SK-N-SH (cell line): Measurements from ENCODE around the gene IL12RB1. TPM values are rescaled to one million over a fixed set of nuclear protein-coding genes. Genes with fewer than 3 reads are reported as not detected.
A peak's percentile ranks its signal among the peaks of the same experiment; 100 is the strongest.

Source experiments
- CTCF ChIA-PET: fragments of 300-600, 350-600 bp; formaldehyde crosslinking; extraction: SDS; loops from one replicate; lab custom pipeline; 2021; lab: Yijun Ruan, JAX
- POLR2A ChIA-PET: fragments of 350-600 bp; sonication (Branson Sonifier 250); formaldehyde crosslinking; extraction: SDS; loops from one replicate; lab custom pipeline; 2020; ENCODE audit warnings: antibody characterized with exemption, inconsistent platforms; lab: Yijun Ruan, JAX
- DNase-seq: peaks from one replicate; pipeline ENCODE4 v3.0.0; 2012
- H2AFZ ChIP-seq: fragments of 200-600 bp; sonication (generic); 2 replicates; pipeline ENCODE4 v1.8.1; 2016; ENCODE audit warnings: antibody characterized with exemption, mild to moderate bottlenecking, low read depth
- H3F3A ChIP-seq: fragments of 200-600 bp; sonication (generic); replicated peaks from 2 replicates; pipeline ENCODE3; 2016; ENCODE audit warnings: antibody characterized with exemption, mild to moderate bottlenecking; ENCODE audit not compliant: insufficient read depth
- H3K27ac ChIP-seq, 2 experiments: fragments of 200-500 bp in 1 of 2; fragments of 200-600 bp in 1 of 2; sonication (Bioruptor generic) in 1 of 2; sonication (generic), shearing (Covaris generic) in 1 of 2; 2 replicates each; pipeline versions ENCODE4 v1.5.1 to v1.6.1; 2014 to 2016; ENCODE audit warnings: low read depth in 2 of 2, inconsistent platforms in 1 of 2, low read length in 1 of 2, mild to moderate bottlenecking in 1 of 2, mixed read lengths in 1 of 2
- H3K27me3 ChIP-seq: fragments of 200-600 bp; sonication (generic), shearing (Covaris generic); 2 replicates; pipeline ENCODE4 v1.6.1; 2016; ENCODE audit warnings: mixed run types; ENCODE audit not compliant: insufficient read depth
- H3K36me3 ChIP-seq, 2 experiments: fragments of 200-500 bp in 1 of 2; fragments of 200-600 bp in 1 of 2; sonication (Bioruptor generic) in 1 of 2; sonication (generic) in 1 of 2; replicated peaks in 1 of 2; 2 replicates each; pipeline versions ENCODE3 to v1.5.1; 2014 to 2016; ENCODE audit warnings: low read length in 1 of 2, mild to moderate bottlenecking in 1 of 2; ENCODE audit not compliant: insufficient read depth in 2 of 2, control insufficient read depth in 1 of 2
- H3K4me1 ChIP-seq, 2 experiments: fragments of 200-500 bp in 1 of 2; fragments of 200-600 bp in 1 of 2; sonication (Bioruptor generic) in 1 of 2; sonication (generic), shearing (Covaris generic) in 1 of 2; 2 replicates each; pipeline versions ENCODE4 v1.5.1 to v1.6.1; 2014 to 2016; ENCODE audit warnings: low read depth in 1 of 2, low read length in 1 of 2, mixed run types in 1 of 2; ENCODE audit not compliant: insufficient read depth in 2 of 2, control insufficient read depth in 1 of 2
- H3K4me2 ChIP-seq: fragments of 200-600 bp; sonication (generic), shearing (Covaris generic); 2 replicates; pipeline ENCODE4 v1.6.1; 2017; ENCODE audit warnings: mixed run types
- H3K4me3 ChIP-seq, 2 experiments: fragments of 200-500 bp in 1 of 2; fragments of 200-600 bp in 1 of 2; sonication (Bioruptor generic) in 1 of 2; sonication (generic), shearing (Covaris generic) in 1 of 2; 2 replicates each; pipeline versions ENCODE4 v1.5.1 to v1.8.1; 2014 to 2016; ENCODE audit warnings: low read depth in 2 of 2, inconsistent platforms in 1 of 2, low read length in 1 of 2, mild to moderate bottlenecking in 1 of 2, mixed read lengths in 1 of 2, moderate library complexity in 1 of 2
- H3K79me2 ChIP-seq: fragments of 200-600 bp; sonication (generic); 2 replicates; pipeline ENCODE4 v1.8.1; 2017; ENCODE audit warnings: mild to moderate bottlenecking; ENCODE audit not compliant: insufficient read depth
- H3K9ac ChIP-seq: fragments of 200-600 bp; sonication (generic); 2 replicates; pipeline ENCODE4 v1.6.1; 2017; ENCODE audit warnings: mixed run types
- H3K9me2 ChIP-seq: fragments of 200-600 bp; sonication (generic); 2 replicates; pipeline ENCODE4 v1.6.1; 2017; ENCODE audit warnings: mixed run types
- H3K9me3 ChIP-seq: fragments of 200-600 bp; sonication (generic); 2 replicates; pipeline ENCODE4 v1.6.1; 2017; ENCODE audit warnings: mixed run types, mild to moderate bottlenecking, moderate library complexity
- H4K20me1 ChIP-seq: fragments of 200-600 bp; sonication (generic); 2 replicates; pipeline ENCODE4 v1.6.1; 2017; ENCODE audit warnings: mild to moderate bottlenecking, mixed run types; ENCODE audit not compliant: insufficient read depth
- CHD2 ChIP-seq: fragments of 150-350 bp; IDR thresholded peaks from 2 replicates; pipeline ENCODE4 v1.6.1; 2018; ENCODE audit warnings: low read length; ENCODE audit not compliant: partially characterized antibody
- CTCF ChIP-seq: fragments of 200-600 bp; sonication (generic); IDR thresholded peaks from 2 replicates; pipeline ENCODE4 v1.6.1; 2017; ENCODE audit warnings: antibody characterized with exemption, mild to moderate bottlenecking, moderate library complexity
- EP300 ChIP-seq, 2 experiments: IDR thresholded peaks; 2 replicates each; pipeline versions ENCODE4 v1.4.0 to v1.6.1; 2012; ENCODE audit warnings: borderline replicate concordance in 1 of 2, low read depth in 1 of 2, low read length in 1 of 2
- FOSL2 ChIP-seq: IDR thresholded peaks from 2 replicates; pipeline ENCODE4 v1.4.0; 2012; ENCODE audit warnings: low read depth, mild to moderate bottlenecking, moderate library complexity, borderline replicate concordance
- MEF2A ChIP-seq: IDR thresholded peaks from 2 replicates; pipeline ENCODE4 v1.4.0; 2012; ENCODE audit warnings: low read depth, borderline replicate concordance
- NFIC ChIP-seq: IDR thresholded peaks from 2 replicates; pipeline ENCODE4 v1.4.0; 2012; ENCODE audit warnings: borderline replicate concordance
- NRF1 ChIP-seq: IDR thresholded peaks from 2 replicates; pipeline ENCODE4 v1.6.1; 2012; ENCODE audit warnings: low read depth, mild to moderate bottlenecking, low read length
- RCOR1 ChIP-seq: fragments of 150-350 bp; IDR thresholded peaks from 2 replicates; pipeline ENCODE4 v1.6.1; 2017; ENCODE audit warnings: antibody characterized with exemption, low read length
- RFX5 ChIP-seq: IDR thresholded peaks from 2 replicates; pipeline ENCODE4 v1.6.1; 2012; ENCODE audit warnings: mild to moderate bottlenecking, improper control_type of control experiment, low read length
- RXRA ChIP-seq: IDR thresholded peaks from 2 replicates; pipeline ENCODE4 v1.4.0; 2012; ENCODE audit warnings: low read depth, mild to moderate bottlenecking, borderline replicate concordance
- SIN3A ChIP-seq: IDR thresholded peaks from 2 replicates; pipeline ENCODE4 v1.6.1; 2012; ENCODE audit warnings: low read depth, mild to moderate bottlenecking, low read length, moderate library complexity, borderline replicate concordance
- SMC3 ChIP-seq: IDR thresholded peaks from 2 replicates; pipeline ENCODE4 v1.6.1; 2012; ENCODE audit warnings: low read depth, low read length, improper control_type of control experiment
- TAF1 ChIP-seq: IDR thresholded peaks from 2 replicates; pipeline ENCODE4 v1.6.1; 2012; ENCODE audit warnings: low read depth, mild to moderate bottlenecking, low read length, moderate library complexity, borderline replicate concordance
- TEAD4 ChIP-seq: IDR thresholded peaks from 2 replicates; pipeline ENCODE4 v1.4.0; 2012; ENCODE audit warnings: mild to moderate bottlenecking, borderline replicate concordance; ENCODE audit not compliant: insufficient read depth
- USF2 ChIP-seq: fragments of 150-350 bp; IDR thresholded peaks from 2 replicates; pipeline ENCODE4 v1.6.1; 2017; ENCODE audit warnings: antibody characterized with exemption, low read length, low read depth, borderline replicate concordance
- YY1 ChIP-seq: IDR thresholded peaks from 2 replicates; pipeline ENCODE4 v1.4.0; 2012; ENCODE audit warnings: low read depth, mild to moderate bottlenecking
- WGBS: methylation state at CpG from one replicate; pipeline ENCODE4 v1.1.6; 2017; ENCODE audit warnings: low lambda C conversion rate; 5-methylcytosine and 5-hydroxymethylcytosine counted together
- polyA plus RNA-seq, 3 experiments: library from polyadenylated mRNA; depleted of rRNA; stranded (reverse); fragments of >200 nt; gene quantifications; 2 replicates each; pipeline ENCODE4 v1.2.3, GENCODE V29; 2012
- TF ChIP-seq, protein P1 (sequence below): IDR thresholded peaks from 2 replicates; pipeline ENCODE4 v1.4.0; 2012; ENCODE audit warnings: low read depth

The IL12RB1 gene
- polyA plus RNA-seq, 1 of the 3 experiments (the other 2 are of a cell fraction): 0.02 TPM

GRCh38 chr19:18009412-18010066, 77.2 kb downstream of the IL12RB1 start:
- Histone ChIP-seq H3K27me3 (no peaks in the 10 kb centered on the region), H3K4me2 (0 out of 2 replicates have a peak overlapping the region, but pooled peaks have one; percentile 99), H3K36me3 (peaks cover 5 to 15% of the 10 kb centered on the region in 2 experiments), H3K9me2 (no peaks in the 10 kb centered on the region), H3K4me1 (peaks cover 6 to 13% of the 10 kb centered on the region in 2 experiments; a peak in 2 of 4 replicates), H3K4me3 (no peak overlapping the region)
- DNase-seq: no peak
- ChIA-PET POLR2A (interaction anchor here (0.9 kb wide), 1 partner anchor 150 kb away, joined by 3 read pairs; the partner anchor contains the start of gene RPL18A), CTCF (interaction anchor here (1.4 to 5.6 kb wide), 2 partner anchors 20 to 49 kb away, joined by 4 to 118 read pairs; no protein-coding TSS in a partner anchor)
- no peak for TF ChIP-seq CTCF
- no peak for TF ChIP-seq CHD2
- TF ChIP-seq RCOR1: no peak
- no peak for TF ChIP-seq YY1
- no peak for TF ChIP-seq MEF2A
- TF ChIP-seq NRF1: no peak
- no peak for TF ChIP-seq EP300 (IDR thresholded peaks at IDR 0.05; ENCODE audit: borderline replicate concordance in 1 of 2, low read depth in 1 of 2, low read length in 1 of 2)
- no peak for TF ChIP-seq RFX5
- TF ChIP-seq NFIC: no peak
- TF ChIP-seq, protein P1, sequence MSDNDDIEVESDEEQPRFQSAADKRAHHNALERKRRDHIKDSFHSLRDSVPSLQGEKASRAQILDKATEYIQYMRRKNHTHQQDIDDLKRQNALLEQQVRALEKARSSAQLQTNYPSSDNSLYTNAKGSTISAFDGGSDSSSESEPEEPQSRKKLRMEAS: no peak
- TF ChIP-seq FOSL2: no peak
- no peak for TF ChIP-seq USF2
- no peak for TF ChIP-seq RXRA
- no peak for TF ChIP-seq TEAD4
- TF ChIP-seq SMC3: no peak
- no peak for TF ChIP-seq TAF1
- no peak for TF ChIP-seq SIN3A
- TF ChIP-seq, all 33 proteins: peak for 0
- Histone ChIP-seq H3K9ac (no peak overlapping the region), H3K27ac (no peak overlapping the region), H3K79me2 (no peaks in the 10 kb centered on the region), H3F3A (peaks cover 8% of the 10 kb centered on the region), H2AFZ (no peak overlapping the region), H4K20me1 (no peaks in the 10 kb centered on the region), H3K9me3 (no peaks in the 10 kb centered on the region)
- WGBS: 74% methylated on average over 10 of the region's 37 CpGs

Other genes with a start within 250 kb of the IL12RB1 start
- gene JAK3, start 239.0 kb downstream of the IL12RB1 start, polyA plus RNA-seq (2012; rRNA removed): 1.3 and 2.0 TPM in 2 replicates
- 2,138 and 2,695 TPM in 2 replicates for gene RPL18A, start 227.0 kb downstream of the IL12RB1 start, polyA plus RNA-seq (2012; rRNA removed)
- gene SLC5A5, start 215.0 kb downstream of the IL12RB1 start, polyA plus RNA-seq (2012; rRNA removed): 0.02 TPM in 2 replicates
- 157 and 231 TPM in 2 replicates for gene CCDC124, start 153.9 kb downstream of the IL12RB1 start, polyA plus RNA-seq (2012; rRNA removed)
- gene KCNN1, start 119.8 kb downstream of the IL12RB1 start, polyA plus RNA-seq (2012; rRNA removed): 2.7 and 3.6 TPM in 2 replicates
- gene ARRDC2, start 78.8 kb downstream of the IL12RB1 start, polyA plus RNA-seq (2012; rRNA removed): 5.5 and 6.3 TPM in 2 replicates
- gene MAST3, start 10.8 kb upstream of the IL12RB1 start, polyA plus RNA-seq (2012; rRNA removed): 3.1 and 4.5 TPM in 2 replicates
- gene PIK3R2, start 66.2 kb upstream of the IL12RB1 start, polyA plus RNA-seq (2012; rRNA removed): 27.5 and 36.6 TPM in 2 replicates
- 10.7 and 11.6 TPM in 2 replicates for gene IFI30, start 86.9 kb upstream of the IL12RB1 start, polyA plus RNA-seq (2012; rRNA removed)
- gene MPV17L2, start 106.3 kb upstream of the IL12RB1 start, polyA plus RNA-seq (2012; rRNA removed): 17.5 and 20.6 TPM in 2 replicates
- 9.1 and 9.7 TPM in 2 replicates for gene RAB3A, start 117.1 kb upstream of the IL12RB1 start, polyA plus RNA-seq (2012; rRNA removed)
- 0.36 and 1.0 TPM in 2 replicates for gene PDE4C, start 139.5 kb upstream of the IL12RB1 start, polyA plus RNA-seq (2012; rRNA removed)
- gene IQCN, start 187.5 kb upstream of the IL12RB1 start, polyA plus RNA-seq (2012; rRNA removed): 1.9 and 2.5 TPM in 2 replicates
- 92.5 and 115 TPM in 2 replicates for gene JUND, start 194.7 kb upstream of the IL12RB1 start, polyA plus RNA-seq (2012; rRNA removed)
- gene LSM4, start 236.1 kb upstream of the IL12RB1 start, polyA plus RNA-seq (2012; rRNA removed): 235 and 277 TPM in 2 replicates